ENCODE measurements around the gene C12orf76. TPM values are rescaled to one million over a fixed set of nuclear protein-coding genes. Genes with fewer than 3 reads are reported as not detected.
A peak's percentile ranks its signal among the peaks of the same experiment; 100 is the strongest.
"Not testable (repeated sequence)": the region's sequence is repeated elsewhere in the genome, so short reads cannot be mapped to it uniquely, and the experiment has no call there.

Gene C12orf76
- total RNA-seq, 4 donors from 2014 or later: 19.4 to 29.7 (median 22.5) TPM

DNA sequence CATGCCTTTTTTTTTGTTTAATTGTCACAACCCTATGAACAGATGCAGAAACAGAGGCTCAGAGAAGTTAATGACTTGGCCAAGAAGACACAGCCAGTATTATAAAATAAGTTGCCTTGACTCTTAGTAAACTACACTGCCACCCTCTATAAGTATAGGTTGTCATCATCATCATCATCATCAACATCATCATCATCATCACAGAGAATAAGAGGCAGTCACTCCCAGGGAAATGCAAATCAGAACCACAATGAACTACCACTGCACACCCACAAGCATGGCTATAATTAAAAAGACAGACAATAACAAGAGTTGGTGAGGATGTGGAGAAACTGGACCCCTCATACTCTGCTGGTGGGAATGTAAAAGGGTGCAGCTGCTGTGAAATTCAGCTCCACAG lies 23.2 kb upstream of the C12orf76 start:
- H3K4me1 ChIP-seq: peaks cover 0 to 30% (median 0%) of the 10 kb centered on the region in 4 donors
- H3K36me3 ChIP-seq: peaks cover 0 to 16% (median 0%) of the 10 kb centered on the region in 3 donors
- no peaks in the 10 kb centered on the region for H3K9me3 ChIP-seq
- H3K27me3 ChIP-seq: no peaks in the 10 kb centered on the region
- TF ChIP-seq EP300 (IDR thresholded peaks at IDR 0.05) (no peak), POLR2A (IDR thresholded peaks at IDR 0.05) (no peak)
- TF ChIP-seq, protein P1, sequence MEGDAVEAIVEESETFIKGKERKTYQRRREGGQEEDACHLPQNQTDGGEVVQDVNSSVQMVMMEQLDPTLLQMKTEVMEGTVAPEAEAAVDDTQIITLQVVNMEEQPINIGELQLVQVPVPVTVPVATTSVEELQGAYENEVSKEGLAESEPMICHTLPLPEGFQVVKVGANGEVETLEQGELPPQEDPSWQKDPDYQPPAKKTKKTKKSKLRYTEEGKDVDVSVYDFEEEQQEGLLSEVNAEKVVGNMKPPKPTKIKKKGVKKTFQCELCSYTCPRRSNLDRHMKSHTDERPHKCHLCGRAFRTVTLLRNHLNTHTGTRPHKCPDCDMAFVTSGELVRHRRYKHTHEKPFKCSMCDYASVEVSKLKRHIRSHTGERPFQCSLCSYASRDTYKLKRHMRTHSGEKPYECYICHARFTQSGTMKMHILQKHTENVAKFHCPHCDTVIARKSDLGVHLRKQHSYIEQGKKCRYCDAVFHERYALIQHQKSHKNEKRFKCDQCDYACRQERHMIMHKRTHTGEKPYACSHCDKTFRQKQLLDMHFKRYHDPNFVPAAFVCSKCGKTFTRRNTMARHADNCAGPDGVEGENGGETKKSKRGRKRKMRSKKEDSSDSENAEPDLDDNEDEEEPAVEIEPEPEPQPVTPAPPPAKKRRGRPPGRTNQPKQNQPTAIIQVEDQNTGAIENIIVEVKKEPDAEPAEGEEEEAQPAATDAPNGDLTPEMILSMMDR (IDR thresholded peaks at IDR 0.05): no peak
- peak overlapping the region in 1 of 4 donors; percentile 88 for H3K27ac ChIP-seq
- no peak overlapping the region for H3K4me3 ChIP-seq
- DNase-seq (ENCODE audit: low spot score in 2 of 2): no peak

- Histone ChIP-seq H3K4me3 (no peak overlapping the region), H3K36me3 (peaks cover 0 to 38% (median 0%) of the 10 kb centered on the region in 3 donors), H3K27ac (no peak overlapping the region), H3K9me3 (no peaks in the 10 kb centered on the region), H3K27me3 (no peaks in the 10 kb centered on the region), H3K4me1 (peaks cover 0 to 11% (median 0%) of the 10 kb centered on the region in 4 donors)
- no peak for TF ChIP-seq EP300 (IDR thresholded peaks at IDR 0.05)
- TF ChIP-seq, protein P1 (IDR thresholded peaks at IDR 0.05): no peak
- no peak for TF ChIP-seq POLR2A (IDR thresholded peaks at IDR 0.05)
- WGBS, 2 donors: 96 to 100% methylated on average over 2 of the region's 2 CpGs
- DNase-seq (ENCODE audit: low spot score in 2 of 2): no peak
These were observed 20.3 kb upstream of the C12orf76 start for GRCh38 chr12:110068654-110069053.

DNA sequence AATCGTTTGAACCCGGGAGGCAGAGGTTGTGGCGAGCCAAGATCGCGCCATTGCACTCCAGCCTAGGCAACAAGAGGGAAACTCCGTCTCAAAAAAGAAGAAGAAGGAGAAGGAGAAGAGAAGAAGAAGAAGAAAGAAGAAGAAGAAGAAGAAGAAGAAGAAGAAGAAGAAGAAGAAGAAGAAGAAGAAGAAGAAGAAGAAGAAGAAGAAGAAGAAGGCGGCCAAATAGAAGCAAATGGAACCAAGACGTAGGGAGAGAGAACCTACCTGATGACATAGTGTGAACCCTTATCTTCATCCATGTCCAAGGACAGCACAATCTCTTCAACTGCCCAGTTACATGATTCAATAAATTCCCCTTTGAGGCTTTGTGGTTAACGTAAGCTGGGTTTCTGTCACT lies 19.8 kb upstream of the C12orf76 start:
- H3K9me3 ChIP-seq; DNase-seq (ENCODE audit: low spot score in 2 of 2); H3K4me1 ChIP-seq; H3K27me3 ChIP-seq; H3K27ac ChIP-seq; H3K4me3 ChIP-seq: not testable (repeated sequence)
- H3K36me3 ChIP-seq: peaks cover 0 to 38% (median 0%) of the 10 kb centered on the region in 3 donors
- 91 to 93% methylated on average over 9 of the region's 9 CpGs for WGBS, 2 donors

- peaks cover 0 to 38% (median 0%) of the 10 kb centered on the region in 3 donors for H3K36me3 ChIP-seq
- no peak for DNase-seq (ENCODE audit: low spot score in 2 of 2)
- TF ChIP-seq, protein P1 (IDR thresholded peaks at IDR 0.05): no peak
- no peak for TF ChIP-seq POLR2A (IDR thresholded peaks at IDR 0.05)
- TF ChIP-seq EP300 (IDR thresholded peaks at IDR 0.05): no peak
These were observed 19.2 kb upstream of the C12orf76 start for GRCh38 chr12:110067531-110067930.

GRCh38 chr12:110065540-110065939 lies 17.2 kb upstream of the C12orf76 start:
- WGBS, 2 donors: 71 to 88% methylated on average over 2 of the region's 2 CpGs
- Histone ChIP-seq H3K27ac (no peak overlapping the region), H3K9me3 (no peaks in the 10 kb centered on the region), H3K36me3 (peaks cover 0 to 38% (median 0%) of the 10 kb centered on the region in 3 donors), H3K4me1 (peaks cover 0 to 3% (median 0%) of the 10 kb centered on the region in 4 donors), H3K27me3 (no peaks in the 10 kb centered on the region), H3K4me3 (no peak overlapping the region)
- DNase-seq (ENCODE audit: low spot score in 2 of 2): no peak
- TF ChIP-seq POLR2A (IDR thresholded peaks at IDR 0.05): no peak
- TF ChIP-seq EP300 (IDR thresholded peaks at IDR 0.05): no peak
- TF ChIP-seq, protein P1 (IDR thresholded peaks at IDR 0.05): no peak

More at GRCh38 chr12:110067531-110067930, 19.2 kb upstream of the C12orf76 start:
- H3K9me3 ChIP-seq: no peaks in the 10 kb centered on the region
- peaks cover 0 to 3% (median 0%) of the 10 kb centered on the region in 4 donors for H3K4me1 ChIP-seq
- WGBS, 2 donors: 90 to 94% methylated on average over 7 of the region's 7 CpGs
- no peaks in the 10 kb centered on the region for H3K27me3 ChIP-seq
- H3K27ac ChIP-seq: no peak overlapping the region
- no peak overlapping the region for H3K4me3 ChIP-seq

DNA sequence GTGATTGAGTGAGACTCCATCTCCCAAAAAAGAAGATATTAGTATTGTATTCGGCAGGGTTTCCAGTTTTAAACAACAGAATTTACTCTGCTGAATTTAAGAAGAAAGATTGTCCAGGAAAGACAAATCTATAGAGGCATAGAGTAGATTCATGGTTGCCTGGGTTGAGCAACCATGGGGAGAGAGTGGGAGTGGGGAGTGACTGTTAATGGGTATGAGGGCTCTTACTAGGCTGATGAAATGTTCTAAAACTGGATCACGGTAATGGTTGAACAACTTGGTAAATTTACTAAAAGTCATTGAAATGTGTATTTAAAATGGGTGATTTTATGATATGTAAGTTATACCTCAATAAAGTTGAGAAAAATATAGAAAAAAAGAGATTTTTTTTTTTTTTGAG lies 13.9 kb upstream of the C12orf76 start:
- Histone ChIP-seq H3K9me3 (no peaks in the 10 kb centered on the region), H3K4me3 (no peak overlapping the region), H3K27ac (peak overlapping the region in 2 of 4 donors; percentile 42 to 88), H3K36me3 (peaks cover 0 to 28% (median 0%) of the 10 kb centered on the region in 3 donors), H3K27me3 (no peaks in the 10 kb centered on the region), H3K4me1 (peaks cover 0 to 11% (median 0%) of the 10 kb centered on the region in 4 donors)
- DNase-seq (ENCODE audit: low spot score in 2 of 2): no peak
- 94 to 96% methylated on average over 2 of the region's 2 CpGs for WGBS, 2 donors
- TF ChIP-seq POLR2A (IDR thresholded peaks at IDR 0.05) (no peak), EP300 (IDR thresholded peaks at IDR 0.05) (no peak)
- TF ChIP-seq, protein P1 (IDR thresholded peaks at IDR 0.05): no peak

Measured in tibial nerve (tissue), 4 donors.